ENCODE measurements around the gene CDK5R2. TPM values are rescaled to one million over a fixed set of nuclear protein-coding genes. Genes with fewer than 3 reads are reported as not detected.
A peak's percentile ranks its signal among the peaks of the same experiment; 100 is the strongest.
"Not testable (repeated sequence)": the region's sequence is repeated elsewhere in the genome, so short reads cannot be mapped to it uniquely, and the experiment has no call there.

Gene CDK5R2
- total RNA-seq = not detected
- long read RNA-seq = 0 reads

- intact Hi-C loops (cut with DNase I) = no loop called here
These were observed at the start of gene CDK5R2 for GRCh38 chr2:218959141-218959731. TSS of gene CDK5R2 (plus strand) at chr2:218959666. CDS start at chr2:218959821, 155 bp downstream.

GRCh38 chr2:218910741-218911140, 48.7 kb upstream of the CDK5R2 start:
- DNase-seq (ENCODE audit: low spot score) = no peak
- intact Hi-C loops (cut with DNase I) = no loop called here

More at GRCh38 chr2:218959141-218959731, at the start of gene CDK5R2:
- DNase-seq (ENCODE audit: low spot score) = peak; percentile 81

DNA sequence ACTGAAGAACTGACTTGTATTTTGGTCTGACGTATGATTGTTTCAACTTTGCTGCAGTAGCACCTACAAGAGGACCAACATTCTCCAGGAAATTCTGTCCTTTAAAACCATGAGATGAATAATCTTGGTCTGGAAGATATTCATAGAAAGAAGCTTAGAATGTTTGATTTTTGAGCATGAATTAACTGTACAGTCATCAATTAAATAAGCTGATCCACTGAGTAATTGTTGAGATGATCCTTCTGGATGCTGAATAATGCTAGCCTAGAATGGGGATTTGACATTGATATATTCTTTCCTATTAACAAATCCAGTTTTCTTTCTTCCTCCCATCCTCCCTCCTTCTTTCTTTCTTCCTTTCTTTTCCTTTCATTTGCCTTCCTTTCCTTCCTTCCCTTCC, 39.0 kb upstream of the CDK5R2 start:
- DNase-seq (ENCODE audit: low spot score) = no peak
- intact Hi-C loops (cut with DNase I) = no loop called here

DNA sequence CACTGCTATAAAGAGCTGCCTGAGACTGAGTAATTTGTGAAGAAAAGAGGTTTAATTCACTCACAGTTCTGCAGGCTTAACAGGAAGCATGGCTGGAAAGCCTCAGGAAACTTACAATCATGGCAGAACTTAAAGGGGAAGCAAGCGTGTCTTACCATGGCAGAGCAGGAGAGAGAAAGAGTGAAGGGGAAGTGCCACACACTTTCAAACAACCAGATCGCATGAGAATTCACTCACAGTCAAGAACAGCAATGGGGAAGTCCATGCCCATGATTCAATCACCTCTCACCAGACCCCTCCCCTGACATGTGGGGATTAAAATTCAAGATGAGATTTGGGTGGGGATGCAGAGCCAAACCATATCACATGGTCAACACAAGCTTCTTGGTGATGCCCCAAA, 34.7 kb upstream of the CDK5R2 start:
- no peak for DNase-seq (ENCODE audit: low spot score)
- intact Hi-C loops (cut with DNase I) = no loop called here

DNA sequence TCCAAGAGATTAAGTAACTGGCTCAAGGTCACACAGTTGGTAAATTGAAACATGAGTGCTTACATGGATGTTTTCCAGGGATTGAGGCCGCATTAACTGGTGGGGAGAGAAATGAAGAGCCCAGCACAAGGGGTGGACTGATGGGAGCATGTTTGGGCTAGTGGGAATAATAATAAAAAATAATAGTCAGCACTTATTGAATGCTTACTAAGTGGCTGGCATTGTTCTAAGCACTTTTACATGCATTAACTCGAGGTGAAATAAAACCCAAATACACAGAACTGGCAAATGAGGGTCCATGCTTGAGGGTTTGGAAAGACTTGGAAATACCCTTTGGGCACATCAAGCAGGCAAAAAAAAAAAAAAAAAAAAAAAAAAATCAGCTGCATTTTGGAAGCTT, 34.0 kb upstream of the CDK5R2 start:
- no peak for DNase-seq (ENCODE audit: low spot score)
- intact Hi-C loops (cut with DNase I) = no loop called here

- intact Hi-C loops (cut with DNase I) = no loop called here
- no peak for DNase-seq (ENCODE audit: low spot score)
These were observed 32.0 kb upstream of the CDK5R2 start for GRCh38 chr2:218927422-218927821.

DNA sequence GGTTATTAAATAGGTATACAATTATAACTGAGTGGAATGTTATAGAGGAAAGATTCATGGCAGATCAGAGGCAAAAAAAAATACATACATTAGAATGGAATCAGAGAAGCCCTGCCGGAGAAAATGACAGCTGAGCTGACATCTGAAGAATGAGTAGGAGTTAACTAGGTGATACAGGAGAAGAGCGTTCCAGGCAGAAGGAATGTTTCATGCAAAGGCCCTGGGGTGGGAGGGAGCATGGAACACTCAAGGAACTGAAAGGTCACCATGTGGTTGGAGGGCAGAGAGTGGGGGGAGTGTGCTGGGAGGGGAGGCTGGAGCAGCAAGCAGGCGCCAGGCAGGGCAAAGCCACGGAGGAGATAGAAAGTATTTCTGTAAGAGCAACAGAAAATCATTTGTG, 31.6 kb upstream of the CDK5R2 start:
- intact Hi-C loops (cut with DNase I) = no loop called here

DNA sequence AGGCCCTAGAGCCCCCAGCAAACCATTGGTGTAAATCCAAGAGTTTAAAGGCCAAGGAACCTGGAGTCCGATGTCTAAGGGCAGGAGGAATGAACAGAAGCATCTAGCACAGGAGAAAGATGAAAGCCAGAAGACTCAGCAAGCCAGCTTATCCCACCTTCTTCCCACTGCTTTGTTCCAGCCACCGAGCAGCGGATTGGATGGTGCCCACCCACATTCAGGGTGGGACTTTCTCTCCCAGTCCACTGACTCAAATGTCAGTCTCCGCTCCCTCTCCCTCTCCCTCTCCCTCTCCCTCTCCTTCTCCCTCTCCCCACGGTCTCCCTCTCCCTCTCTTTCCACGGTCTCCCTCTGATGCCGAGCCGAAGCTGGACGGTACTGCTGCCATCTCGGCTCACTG, 29.0 kb upstream of the CDK5R2 start:
- DNase-seq (ENCODE audit: low spot score); intact Hi-C loops (cut with DNase I): not testable (repeated sequence)

More for the DNA sequence above, 31.6 kb upstream of the CDK5R2 start:
- DNase-seq (ENCODE audit: low spot score) = no peak

GRCh38 chr2:218931751-218932150, 27.7 kb upstream of the CDK5R2 start:
- DNase-seq (ENCODE audit: low spot score); intact Hi-C loops (cut with DNase I): not testable (repeated sequence)

DNA sequence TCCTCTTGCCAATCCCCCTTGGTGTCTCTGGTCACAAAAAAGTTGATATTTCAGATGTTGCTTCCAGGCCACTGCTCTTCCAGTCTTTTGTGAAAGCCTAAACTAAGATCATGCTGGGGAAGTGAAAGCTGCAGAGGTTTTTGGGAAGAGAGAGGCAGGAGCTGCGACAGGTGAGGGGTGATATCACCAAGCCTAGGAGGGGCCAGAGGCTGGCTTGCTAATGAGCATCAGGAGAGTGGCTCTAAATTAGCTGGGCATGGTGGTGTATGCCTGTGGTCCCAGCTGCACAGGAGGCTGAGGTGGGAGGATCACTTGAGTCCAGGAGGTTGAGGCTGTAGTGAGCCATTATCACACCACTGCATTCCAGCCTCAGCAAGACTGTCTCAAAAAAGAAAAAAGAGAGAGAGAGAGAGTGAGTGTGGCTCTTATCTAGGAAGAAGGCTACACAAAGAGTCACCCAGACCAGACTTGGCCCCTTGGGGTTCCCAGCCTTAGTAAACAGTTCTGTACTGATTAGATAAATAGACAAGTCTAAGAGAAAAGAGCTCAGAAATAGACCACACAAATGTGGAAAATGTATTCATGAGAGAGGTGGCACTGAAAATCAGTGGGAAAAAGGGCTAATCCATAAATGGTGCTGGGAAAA, 14.6 kb upstream of the CDK5R2 start:
- intact Hi-C loops (cut with DNase I) = no loop called here
- no peak for DNase-seq (ENCODE audit: low spot score)

DNA sequence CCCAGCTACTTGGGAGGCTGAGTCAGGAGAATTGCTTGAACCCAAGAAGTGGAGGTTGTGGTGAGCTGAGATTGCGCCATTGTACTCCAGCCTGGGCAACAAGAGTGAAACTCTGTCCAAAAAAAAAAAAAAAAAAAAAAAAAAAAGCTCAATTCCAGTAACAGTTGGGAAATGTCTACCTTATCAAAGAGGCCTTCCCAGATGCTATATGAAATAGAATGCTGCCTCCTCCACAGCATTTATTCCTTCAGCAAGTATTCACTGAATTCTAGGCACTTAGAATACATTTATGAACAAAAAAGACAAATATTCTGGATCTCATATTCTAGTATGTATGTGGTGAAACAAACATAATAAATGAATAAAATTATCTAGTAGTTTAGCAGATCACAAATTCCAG, 12.8 kb upstream of the CDK5R2 start:
- no peak for DNase-seq (ENCODE audit: low spot score)
- intact Hi-C loops (cut with DNase I) = no loop called here

DNA sequence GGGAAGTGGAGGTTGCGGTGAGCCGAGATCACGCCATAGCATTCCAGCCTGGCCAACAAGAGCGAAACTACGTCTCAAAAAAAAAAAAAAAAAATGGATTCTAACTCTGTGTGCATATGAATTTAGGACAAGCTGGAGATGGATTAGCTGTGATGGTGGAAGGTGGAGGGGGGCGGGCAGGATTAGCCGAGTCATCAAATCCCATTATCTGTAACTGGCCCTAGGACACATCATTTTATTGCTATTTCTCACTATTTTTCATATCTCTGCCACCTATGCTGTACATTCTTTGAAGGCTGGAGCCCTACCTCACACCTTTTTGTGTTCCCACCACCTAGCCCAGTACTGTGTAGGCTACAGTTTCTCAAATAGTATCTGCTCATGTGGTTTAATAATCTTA, 7.3 kb upstream of the CDK5R2 start:
- intact Hi-C loops (cut with DNase I) = no loop called here
- peak; percentile 20 for DNase-seq (ENCODE audit: low spot score)

DNA sequence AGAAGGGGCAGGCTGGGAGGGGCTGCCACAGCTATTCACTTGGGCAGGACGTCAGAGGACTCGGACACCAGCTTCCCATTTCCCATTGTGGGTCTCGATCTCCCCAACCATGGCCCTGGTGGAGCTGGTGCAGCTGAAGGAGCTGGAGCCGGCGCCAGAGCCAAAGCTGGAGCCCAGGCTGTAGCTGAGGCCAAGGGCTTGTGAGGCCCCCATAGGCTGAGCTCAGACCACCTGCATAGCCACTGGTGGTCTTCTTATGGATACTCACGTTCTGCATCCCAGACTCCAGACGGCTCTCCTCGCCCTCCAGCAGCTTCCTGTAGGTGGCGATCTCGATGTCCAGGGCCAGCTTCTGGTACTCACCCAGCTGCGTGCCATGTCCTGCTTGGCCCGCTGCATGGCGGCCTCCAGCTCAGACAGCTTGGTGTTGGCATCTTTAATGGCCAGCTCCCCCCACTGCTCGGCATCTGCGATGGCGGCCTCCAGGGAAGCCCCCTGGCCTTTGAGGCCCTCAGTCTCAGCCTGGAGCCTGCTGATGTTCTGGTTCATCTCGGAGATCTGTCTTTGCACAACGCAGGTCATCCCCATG, 6.0 kb upstream of the CDK5R2 start:
- DNase-seq (ENCODE audit: low spot score) = peak; percentile 63

GRCh38 chr2:218954541-218955300, 4.7 kb upstream of the CDK5R2 start:
- intact Hi-C loops (cut with DNase I) = no loop called here
- peak; percentile 22 for DNase-seq (ENCODE audit: low spot score)

More for the DNA sequence above, 6.0 kb upstream of the CDK5R2 start:
- intact Hi-C loops (cut with DNase I) = no loop called here

- intact Hi-C loops (cut with DNase I) = no loop called here
- no peak for DNase-seq (ENCODE audit: low spot score)
These were observed 3.4 kb upstream of the CDK5R2 start for GRCh38 chr2:218956039-218956438.

- no peak for DNase-seq (ENCODE audit: low spot score)
- intact Hi-C loops (cut with DNase I) = no loop called here
These were observed 1.8 kb upstream of the CDK5R2 start for GRCh38 chr2:218957671-218958070.

DNA sequence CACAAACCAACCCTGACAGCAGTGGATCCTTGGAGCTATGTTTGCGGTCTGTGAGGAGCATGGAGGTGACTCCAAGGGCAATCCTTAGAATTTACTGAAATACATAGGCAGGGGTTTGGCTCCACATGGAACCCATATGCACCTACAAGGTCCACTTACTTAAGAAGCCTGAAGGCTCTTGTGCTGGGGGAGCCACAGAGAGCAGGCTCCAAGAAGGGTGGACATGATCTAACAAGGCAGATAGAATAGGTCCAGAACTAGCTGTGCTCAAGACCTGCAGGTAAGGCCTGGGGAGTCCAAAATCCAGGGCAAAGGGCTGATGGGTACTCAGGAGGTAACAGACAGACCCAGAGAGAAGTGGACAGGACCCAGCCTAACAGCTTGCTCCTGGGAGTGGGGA, 1.2 kb upstream of the CDK5R2 start:
- peak; percentile 31 for DNase-seq (ENCODE audit: low spot score)
- intact Hi-C loops (cut with DNase I) = no loop called here

- intact Hi-C loops (cut with DNase I) = no loop called here
- DNase-seq (ENCODE audit: low spot score) = peak; percentile 49
These were observed 369 bp downstream of the CDK5R2 start for GRCh38 chr2:218959761-218960308.

DNA sequence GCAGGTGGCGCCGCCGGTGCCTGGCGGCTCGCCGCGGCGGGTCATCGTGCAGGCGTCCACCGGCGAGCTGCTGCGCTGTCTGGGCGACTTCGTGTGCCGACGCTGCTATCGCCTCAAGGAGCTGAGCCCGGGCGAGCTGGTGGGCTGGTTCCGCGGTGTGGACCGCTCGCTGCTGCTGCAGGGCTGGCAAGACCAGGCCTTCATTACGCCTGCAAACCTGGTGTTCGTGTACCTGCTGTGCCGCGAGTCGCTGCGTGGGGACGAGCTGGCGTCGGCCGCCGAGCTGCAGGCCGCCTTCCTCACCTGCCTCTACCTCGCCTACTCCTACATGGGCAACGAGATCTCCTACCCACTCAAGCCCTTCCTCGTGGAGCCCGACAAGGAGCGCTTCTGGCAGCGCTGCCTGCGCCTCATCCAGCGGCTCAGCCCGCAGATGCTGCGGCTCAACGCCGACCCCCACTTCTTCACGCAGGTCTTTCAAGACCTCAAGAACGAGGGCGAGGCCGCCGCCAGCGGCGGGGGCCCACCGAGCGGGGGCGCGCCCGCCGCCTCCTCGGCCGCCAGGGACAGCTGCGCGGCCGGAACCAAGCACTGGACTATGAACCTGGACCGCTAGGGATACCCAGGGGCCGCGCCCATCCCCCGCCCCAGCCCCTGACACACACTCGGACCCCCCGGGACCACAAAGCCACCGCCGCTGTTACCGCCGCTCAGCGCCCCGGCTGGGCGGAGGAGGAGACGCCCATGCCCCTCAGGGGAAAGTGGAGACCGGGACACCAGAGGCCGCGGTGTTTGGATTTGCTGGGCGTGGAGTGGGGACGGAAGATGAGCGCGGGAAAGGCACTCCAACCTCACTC, 1.1 kb downstream of the CDK5R2 start:
- intact Hi-C loops (cut with DNase I) = no loop called here

More for the DNA sequence above, 1.1 kb downstream of the CDK5R2 start:
- DNase-seq (ENCODE audit: low spot score) = peak; percentile 47
